Measurements from ENCODE around the gene PCBP3.

Gene PCBP3

GRCh38 chr21:45910548-45911221 is 267.2 kb downstream of the PCBP3 start:
- DNase-seq (ENCODE audit: low spot score): peak; percentile 62

- no peak for DNase-seq (ENCODE audit: low spot score)
These were observed 268.3 kb downstream of the PCBP3 start for GRCh38 chr21:45911806-45912325.

- no peak for DNase-seq (ENCODE audit: low spot score)
These were observed 269.3 kb downstream of the PCBP3 start for GRCh38 chr21:45912611-45913417.

- DNase-seq (ENCODE audit: low spot score): no peak
These were observed 269.9 kb downstream of the PCBP3 start for GRCh38 chr21:45913418-45913765.

GRCh38 chr21:45913886-45914285 is 270.4 kb downstream of the PCBP3 start:
- DNase-seq (ENCODE audit: low spot score): no peak

GRCh38 chr21:45914321-45914845 is 270.9 kb downstream of the PCBP3 start:
- no peak for DNase-seq (ENCODE audit: low spot score)

GRCh38 chr21:45916011-45916840 is 272.7 kb downstream of the PCBP3 start:
- no peak for DNase-seq (ENCODE audit: low spot score)

GRCh38 chr21:45917241-45917640 is 273.7 kb downstream of the PCBP3 start:
- DNase-seq (ENCODE audit: low spot score): no peak

- no peak for DNase-seq (ENCODE audit: low spot score)
These were observed 274.5 kb downstream of the PCBP3 start for GRCh38 chr21:45918011-45918410.

- no peak for DNase-seq (ENCODE audit: low spot score)
These were observed 275.4 kb downstream of the PCBP3 start for GRCh38 chr21:45918835-45919447.

- no peak for DNase-seq (ENCODE audit: low spot score)
These were observed 276.1 kb downstream of the PCBP3 start for GRCh38 chr21:45919593-45919992.

- DNase-seq (ENCODE audit: low spot score): no peak
These were observed 277.5 kb downstream of the PCBP3 start for GRCh38 chr21:45920824-45921600.

- no peak for DNase-seq (ENCODE audit: low spot score)
These were observed 278.4 kb downstream of the PCBP3 start for GRCh38 chr21:45921917-45922316.

GRCh38 chr21:45922648-45923047 is 279.1 kb downstream of the PCBP3 start:
- DNase-seq (ENCODE audit: low spot score): peak; percentile 30

- DNase-seq (ENCODE audit: low spot score): peak; percentile 79
These were observed 279.6 kb downstream of the PCBP3 start for GRCh38 chr21:45923146-45923545.

GRCh38 chr21:45926281-45926680 is 282.8 kb downstream of the PCBP3 start:
- DNase-seq (ENCODE audit: low spot score): no peak

- DNase-seq (ENCODE audit: low spot score): no peak
These were observed 283.5 kb downstream of the PCBP3 start for GRCh38 chr21:45927032-45927431.

- DNase-seq (ENCODE audit: low spot score): no peak
These were observed 284.6 kb downstream of the PCBP3 start for GRCh38 chr21:45927851-45928850.

- no peak for DNase-seq (ENCODE audit: low spot score)
These were observed 285.9 kb downstream of the PCBP3 start for GRCh38 chr21:45929449-45929848.
